ENCODE results near the gene WRNIP1. TPM values are rescaled to one million over a fixed set of nuclear protein-coding genes. Genes with fewer than 3 reads are reported as not detected.

The WRNIP1 gene
- total RNA-seq, 1 donor from 2014 or later: 73.6 TPM

DNA sequence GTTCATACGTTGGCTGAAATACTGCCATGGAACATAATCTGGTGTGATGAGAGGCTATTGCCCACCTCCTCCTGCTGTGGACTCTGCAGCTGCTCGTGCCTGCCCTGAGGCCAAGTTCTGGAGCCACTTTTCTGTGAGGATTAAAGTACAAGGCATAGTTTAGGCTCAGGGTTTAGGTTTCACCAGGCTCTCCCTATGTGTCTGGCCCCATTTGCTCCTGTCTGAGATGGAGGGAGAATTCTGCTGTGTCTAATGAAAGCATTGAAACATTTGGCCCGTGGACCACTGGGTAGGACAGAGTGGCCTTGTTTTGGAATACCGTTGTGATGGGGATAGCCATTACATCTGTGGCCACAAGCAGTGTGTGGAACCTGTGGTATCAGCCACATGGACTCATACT lies 5.9 kb downstream of the WRNIP1 start:
- DNase-seq (ENCODE audit: low read depth): no peak
- TF ChIP-seq, protein P1, sequence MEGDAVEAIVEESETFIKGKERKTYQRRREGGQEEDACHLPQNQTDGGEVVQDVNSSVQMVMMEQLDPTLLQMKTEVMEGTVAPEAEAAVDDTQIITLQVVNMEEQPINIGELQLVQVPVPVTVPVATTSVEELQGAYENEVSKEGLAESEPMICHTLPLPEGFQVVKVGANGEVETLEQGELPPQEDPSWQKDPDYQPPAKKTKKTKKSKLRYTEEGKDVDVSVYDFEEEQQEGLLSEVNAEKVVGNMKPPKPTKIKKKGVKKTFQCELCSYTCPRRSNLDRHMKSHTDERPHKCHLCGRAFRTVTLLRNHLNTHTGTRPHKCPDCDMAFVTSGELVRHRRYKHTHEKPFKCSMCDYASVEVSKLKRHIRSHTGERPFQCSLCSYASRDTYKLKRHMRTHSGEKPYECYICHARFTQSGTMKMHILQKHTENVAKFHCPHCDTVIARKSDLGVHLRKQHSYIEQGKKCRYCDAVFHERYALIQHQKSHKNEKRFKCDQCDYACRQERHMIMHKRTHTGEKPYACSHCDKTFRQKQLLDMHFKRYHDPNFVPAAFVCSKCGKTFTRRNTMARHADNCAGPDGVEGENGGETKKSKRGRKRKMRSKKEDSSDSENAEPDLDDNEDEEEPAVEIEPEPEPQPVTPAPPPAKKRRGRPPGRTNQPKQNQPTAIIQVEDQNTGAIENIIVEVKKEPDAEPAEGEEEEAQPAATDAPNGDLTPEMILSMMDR (IDR thresholded peaks at IDR 0.05; ENCODE audit: insufficient read depth, low read length, poor library complexity, severe bottlenecking): no peak
- Histone ChIP-seq H3K27me3 (ENCODE audit: control insufficient read depth, insufficient read depth, low read length) (no peaks in the 10 kb centered on the region), H3K4me3 (ENCODE audit: low read depth, low read length) (no peak overlapping the region), H3K36me3 (ENCODE audit: control insufficient read depth, insufficient read depth, low read length) (peaks cover 2% of the 10 kb centered on the region)

DNA sequence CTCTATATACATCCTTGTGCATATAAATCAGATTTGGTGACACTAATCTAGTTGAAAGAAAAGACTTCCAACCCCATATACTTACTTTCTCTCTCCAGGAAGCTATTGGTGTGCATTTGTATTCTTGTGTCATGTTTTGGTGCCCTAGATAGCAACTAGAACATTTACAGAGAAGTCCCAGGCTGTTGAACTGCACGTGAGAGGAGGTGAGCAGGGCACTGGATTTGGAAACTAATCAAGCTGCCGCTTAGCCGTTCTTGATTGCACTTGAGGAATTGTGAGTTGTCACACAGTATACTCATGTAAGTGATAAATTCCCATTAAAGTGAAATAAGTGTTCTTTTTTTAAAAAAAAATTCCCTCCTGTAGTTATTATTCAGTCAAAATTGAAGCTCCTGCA lies 7.6 kb downstream of the WRNIP1 start:
- H3K4me3 ChIP-seq (ENCODE audit: low read depth, low read length): no peak overlapping the region

DNA sequence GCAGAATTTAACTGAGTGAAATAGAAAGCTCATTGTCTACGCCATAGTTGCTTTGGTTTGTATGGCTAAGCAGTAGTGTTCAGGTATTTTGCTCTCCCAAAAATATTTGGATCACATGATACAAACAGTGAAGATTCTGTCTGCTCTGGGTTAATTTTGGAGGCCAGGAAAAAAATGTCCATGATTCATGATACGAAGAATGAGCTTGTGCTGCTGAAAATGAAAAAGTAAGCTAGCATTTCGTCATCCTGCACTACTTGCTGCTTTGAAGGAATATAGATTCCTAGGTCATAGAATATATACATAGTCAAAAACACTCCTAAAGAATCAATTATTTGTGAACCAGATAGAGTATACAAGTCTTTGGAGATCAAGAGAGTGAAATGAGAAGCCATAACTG lies 8.3 kb downstream of the WRNIP1 start:
- Histone ChIP-seq H3K27me3 (ENCODE audit: control insufficient read depth, insufficient read depth, low read length) (no peaks in the 10 kb centered on the region), H3K36me3 (ENCODE audit: control insufficient read depth, insufficient read depth, low read length) (peaks cover 3% of the 10 kb centered on the region), H3K4me3 (ENCODE audit: low read depth, low read length) (no peak overlapping the region)
- no peak for DNase-seq (ENCODE audit: low read depth)
- TF ChIP-seq, protein P1 (IDR thresholded peaks at IDR 0.05; ENCODE audit: insufficient read depth, low read length, poor library complexity, severe bottlenecking): no peak

More for the DNA sequence above, 7.6 kb downstream of the WRNIP1 start:
- Histone ChIP-seq H3K36me3 (ENCODE audit: control insufficient read depth, insufficient read depth, low read length) (peaks cover 3% of the 10 kb centered on the region), H3K27me3 (ENCODE audit: control insufficient read depth, insufficient read depth, low read length) (no peaks in the 10 kb centered on the region)
- TF ChIP-seq, protein P1 (IDR thresholded peaks at IDR 0.05; ENCODE audit: insufficient read depth, low read length, poor library complexity, severe bottlenecking): no peak
- no peak for DNase-seq (ENCODE audit: low read depth)

DNA sequence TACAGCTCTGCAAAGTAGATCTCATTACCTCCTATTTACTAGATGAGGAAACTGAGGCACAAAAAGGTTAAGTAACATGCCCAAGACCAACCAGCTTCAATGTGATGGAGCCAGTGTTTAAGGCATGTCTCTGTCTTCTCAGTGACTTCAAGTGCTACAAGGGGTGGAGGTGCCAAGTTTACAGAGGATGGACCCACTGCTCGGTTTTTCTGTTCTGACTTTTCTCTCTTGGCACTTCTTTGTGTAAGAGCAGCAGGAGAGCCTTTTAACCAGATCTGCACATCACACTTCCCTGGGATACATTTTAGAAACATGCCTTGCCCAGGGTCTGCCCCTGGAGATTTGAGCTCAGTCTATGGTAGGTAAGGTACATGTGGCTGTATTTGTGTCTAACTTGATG lies 9.8 kb downstream of the WRNIP1 start:
- H3K36me3 ChIP-seq (ENCODE audit: control insufficient read depth, insufficient read depth, low read length): peaks cover 5% of the 10 kb centered on the region
- TF ChIP-seq, protein P1 (IDR thresholded peaks at IDR 0.05; ENCODE audit: insufficient read depth, low read length, poor library complexity, severe bottlenecking): no peak
- H3K4me3 ChIP-seq (ENCODE audit: low read depth, low read length): no peak overlapping the region
- no peak for DNase-seq (ENCODE audit: low read depth)
- no peaks in the 10 kb centered on the region for H3K27me3 ChIP-seq (ENCODE audit: control insufficient read depth, insufficient read depth, low read length)

DNA sequence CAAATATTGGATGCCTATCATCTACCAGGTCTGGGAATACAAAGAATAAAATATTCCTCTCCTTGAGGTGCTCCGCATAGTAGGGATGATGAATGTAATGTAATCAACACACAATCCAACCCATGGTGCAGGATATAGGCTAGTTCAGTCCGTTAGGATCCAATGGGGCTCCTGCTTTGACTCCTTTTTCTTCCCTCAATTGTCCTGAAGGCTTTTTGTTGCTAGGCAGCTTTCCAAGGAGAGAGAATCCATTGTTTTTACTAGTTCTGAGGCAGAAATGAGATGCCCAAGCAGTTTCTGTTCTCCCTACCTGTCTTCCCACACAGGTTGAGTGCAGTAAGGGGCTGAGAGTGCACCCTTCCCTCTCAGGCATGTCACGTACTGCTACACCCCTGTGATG lies 12.1 kb downstream of the WRNIP1 start:
- Histone ChIP-seq H3K36me3 (ENCODE audit: control insufficient read depth, insufficient read depth, low read length) (peaks cover 3% of the 10 kb centered on the region), H3K4me3 (ENCODE audit: low read depth, low read length) (no peak overlapping the region), H3K27me3 (ENCODE audit: control insufficient read depth, insufficient read depth, low read length) (no peaks in the 10 kb centered on the region)
- no peak for DNase-seq (ENCODE audit: low read depth)
- TF ChIP-seq, protein P1 (IDR thresholded peaks at IDR 0.05; ENCODE audit: insufficient read depth, low read length, poor library complexity, severe bottlenecking): no peak

DNA sequence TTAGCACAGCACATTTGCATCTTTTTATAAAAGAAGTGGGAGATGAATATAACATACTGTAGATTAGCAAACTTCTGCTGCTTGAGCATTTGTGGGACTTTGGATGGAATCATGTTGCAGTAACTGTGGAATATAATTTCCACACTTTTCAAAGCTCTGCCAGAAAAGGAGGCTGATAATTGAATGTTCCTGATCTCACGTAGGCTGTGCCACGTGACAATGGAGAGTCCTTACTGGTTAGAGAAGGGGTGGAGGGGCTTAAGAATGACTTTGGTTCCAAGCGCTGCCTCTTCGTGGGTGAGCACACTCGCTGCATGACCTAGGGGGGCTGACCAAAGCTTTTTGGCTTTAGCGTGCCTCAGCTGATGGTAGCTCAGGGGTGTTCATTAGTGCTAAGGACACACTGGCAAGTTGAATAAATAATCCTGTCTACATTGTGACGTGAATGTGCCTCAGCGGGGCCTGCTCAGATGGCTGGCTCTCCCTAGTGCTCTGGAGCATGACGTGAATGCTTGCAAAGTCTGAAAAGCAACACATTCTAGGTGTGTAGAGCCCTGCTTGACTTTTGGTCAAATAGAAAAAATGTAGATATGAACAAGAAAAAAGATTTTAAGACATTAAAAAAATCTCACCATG lies 15.0 kb downstream of the WRNIP1 start:
- TF ChIP-seq, protein P1 (IDR thresholded peaks at IDR 0.05; ENCODE audit: insufficient read depth, low read length, poor library complexity, severe bottlenecking): no peak
- Histone ChIP-seq H3K27me3 (ENCODE audit: control insufficient read depth, insufficient read depth, low read length) (no peaks in the 10 kb centered on the region), H3K4me3 (ENCODE audit: low read depth, low read length) (no peak overlapping the region), H3K36me3 (ENCODE audit: control insufficient read depth, insufficient read depth, low read length) (peaks cover 3% of the 10 kb centered on the region)
- DNase-seq (ENCODE audit: low read depth): no peak

Measured in kidney epithelial cell (primary cell).